C1 segment of cervical spinal cord (tissue), 14 donors: ENCODE data around the gene GNA14.
"Not testable (repeated sequence)": the region's sequence is repeated elsewhere in the genome, so short reads cannot be mapped to it uniquely, and the experiment has no call there.

Source experiments
- DNase-seq, 14 donors: peaks; one replicate each; lab custom pipeline; 2025; lab: John Stamatoyannopoulos, UW

GNA14 gene

GRCh38 chr9:77592476-77592875, 55.6 kb downstream of the GNA14 start:
- DNase-seq = no peak

GRCh38 chr9:77589046-77589795, 58.9 kb downstream of the GNA14 start:
- no peak for DNase-seq

- DNase-seq = no peak
Observed at GRCh38 chr9:77588271-77588937, 59.7 kb downstream of the GNA14 start.

- no peak for DNase-seq
Observed at GRCh38 chr9:77587851-77588250, 60.3 kb downstream of the GNA14 start.

GRCh38 chr9:77587042-77587441, 61.1 kb downstream of the GNA14 start:
- DNase-seq = no peak

- no peak for DNase-seq
Observed at GRCh38 chr9:77586591-77586990, 61.5 kb downstream of the GNA14 start.

GRCh38 chr9:77585335-77585786, 62.8 kb downstream of the GNA14 start:
- DNase-seq = no peak

- DNase-seq = not testable (repeated sequence)
Observed at GRCh38 chr9:77584927-77585326, 63.2 kb downstream of the GNA14 start.

GRCh38 chr9:77582961-77583576, 65.1 kb downstream of the GNA14 start:
- no peak for DNase-seq

GRCh38 chr9:77582525-77582924, 65.6 kb downstream of the GNA14 start:
- no peak for DNase-seq

- no peak for DNase-seq
Observed at GRCh38 chr9:77575785-77576184, 72.3 kb downstream of the GNA14 start.

GRCh38 chr9:77569335-77569734, 78.8 kb downstream of the GNA14 start:
- DNase-seq = no peak

GRCh38 chr9:77563174-77563573, 84.9 kb downstream of the GNA14 start:
- no peak for DNase-seq

GRCh38 chr9:77562019-77562748, 85.9 kb downstream of the GNA14 start:
- DNase-seq = no peak

GRCh38 chr9:77561331-77562018, 86.6 kb downstream of the GNA14 start:
- DNase-seq = no peak

GRCh38 chr9:77556396-77556795, 91.7 kb downstream of the GNA14 start:
- peak in 1 of 14 donors; percentile 26 for DNase-seq

- DNase-seq = no peak
Observed at GRCh38 chr9:77554586-77555105, 93.5 kb downstream of the GNA14 start.

- no peak for DNase-seq
Observed at GRCh38 chr9:77547106-77547730, 100.9 kb downstream of the GNA14 start.

- no peak for DNase-seq
Observed at GRCh38 chr9:77546376-77546950, 101.7 kb downstream of the GNA14 start.

GRCh38 chr9:77544546-77544945, 103.6 kb downstream of the GNA14 start:
- DNase-seq = no peak
